ENCODE results near the gene TUBG1. TPM values are rescaled to one million over a fixed set of nuclear protein-coding genes. Genes with fewer than 3 reads are reported as not detected.

TUBG1 gene
- total RNA-seq, 1 experiment from 2014 or later: 114 TPM

DNA sequence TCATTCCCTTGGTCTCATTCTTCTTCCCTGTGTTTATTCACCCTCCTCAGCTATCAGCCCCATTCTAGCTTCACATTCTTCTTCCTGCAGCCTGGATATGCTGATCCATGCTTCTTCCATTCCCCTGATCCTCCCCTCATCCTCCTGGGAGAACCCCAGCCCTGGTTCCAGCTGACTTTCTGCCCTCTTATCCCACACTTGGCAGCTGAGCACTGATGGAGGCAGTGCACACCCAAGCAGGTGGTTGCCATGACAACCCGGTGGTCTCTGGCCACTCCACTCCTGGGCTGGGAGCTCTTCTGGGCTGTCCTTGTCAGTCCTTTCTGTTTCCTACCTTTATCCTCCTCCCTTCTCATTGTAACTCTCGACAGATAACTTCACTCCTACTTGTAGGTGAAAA is 32.9 kb downstream of the TUBG1 start:
- DNase-seq (no peak), ATAC-seq (no peak)
- TF ChIP-seq EZH2 (IDR thresholded peaks at IDR 0.05; ENCODE audit: low read length, unreplicated experiment) (no peak), EZH2phosphoT487 (IDR thresholded peaks at IDR 0.05; ENCODE audit: borderline replicate concordance, low read length) (no peak)
- TF ChIP-seq, protein P1, sequence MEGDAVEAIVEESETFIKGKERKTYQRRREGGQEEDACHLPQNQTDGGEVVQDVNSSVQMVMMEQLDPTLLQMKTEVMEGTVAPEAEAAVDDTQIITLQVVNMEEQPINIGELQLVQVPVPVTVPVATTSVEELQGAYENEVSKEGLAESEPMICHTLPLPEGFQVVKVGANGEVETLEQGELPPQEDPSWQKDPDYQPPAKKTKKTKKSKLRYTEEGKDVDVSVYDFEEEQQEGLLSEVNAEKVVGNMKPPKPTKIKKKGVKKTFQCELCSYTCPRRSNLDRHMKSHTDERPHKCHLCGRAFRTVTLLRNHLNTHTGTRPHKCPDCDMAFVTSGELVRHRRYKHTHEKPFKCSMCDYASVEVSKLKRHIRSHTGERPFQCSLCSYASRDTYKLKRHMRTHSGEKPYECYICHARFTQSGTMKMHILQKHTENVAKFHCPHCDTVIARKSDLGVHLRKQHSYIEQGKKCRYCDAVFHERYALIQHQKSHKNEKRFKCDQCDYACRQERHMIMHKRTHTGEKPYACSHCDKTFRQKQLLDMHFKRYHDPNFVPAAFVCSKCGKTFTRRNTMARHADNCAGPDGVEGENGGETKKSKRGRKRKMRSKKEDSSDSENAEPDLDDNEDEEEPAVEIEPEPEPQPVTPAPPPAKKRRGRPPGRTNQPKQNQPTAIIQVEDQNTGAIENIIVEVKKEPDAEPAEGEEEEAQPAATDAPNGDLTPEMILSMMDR (conservative IDR thresholded peaks at IDR 0.05; ENCODE audit: low read depth, low read length): no peak
- H3K4me2 ChIP-seq (ENCODE audit: low read length): no peak overlapping the region
- no peaks in the 10 kb centered on the region for H3K9me2 ChIP-seq (replicated peaks; ENCODE audit: low read length)
- CTCF ChIA-PET: no interaction called here
- no peaks in the 10 kb centered on the region for H3K9me3 ChIP-seq (ENCODE audit: low read length)
- no peak overlapping the region for H3K27ac ChIP-seq (ENCODE audit: low read length)
- no peaks in the 10 kb centered on the region for H4K20me1 ChIP-seq (ENCODE audit: low read length)
- H3K79me2 ChIP-seq (ENCODE audit: low read length): no peaks in the 10 kb centered on the region
- H2AFZ ChIP-seq (ENCODE audit: low read length): no peak overlapping the region
- H3K27me3 ChIP-seq (ENCODE audit: low read length): no peaks in the 10 kb centered on the region
- H3K36me3 ChIP-seq (ENCODE audit: low read depth, low read length): no peaks in the 10 kb centered on the region
- no peak overlapping the region for H3K4me3 ChIP-seq (ENCODE audit: low read length)
- no peaks in the 10 kb centered on the region for H3K4me1 ChIP-seq (ENCODE audit: insufficient read depth, low read length)
- no TSS peak for BruUV-seq (replicated peaks)
- intact Hi-C loops (cut with micrococcal nuclease): no loop called here
- POLR2A ChIA-PET (ENCODE audit: unreplicated experiment): no interaction called here
- no peak overlapping the region for H3K9ac ChIP-seq (ENCODE audit: low read length)
- no peaks in the 10 kb centered on the region for H3F3A ChIP-seq (ENCODE audit: low read length, unreplicated experiment)

DNA sequence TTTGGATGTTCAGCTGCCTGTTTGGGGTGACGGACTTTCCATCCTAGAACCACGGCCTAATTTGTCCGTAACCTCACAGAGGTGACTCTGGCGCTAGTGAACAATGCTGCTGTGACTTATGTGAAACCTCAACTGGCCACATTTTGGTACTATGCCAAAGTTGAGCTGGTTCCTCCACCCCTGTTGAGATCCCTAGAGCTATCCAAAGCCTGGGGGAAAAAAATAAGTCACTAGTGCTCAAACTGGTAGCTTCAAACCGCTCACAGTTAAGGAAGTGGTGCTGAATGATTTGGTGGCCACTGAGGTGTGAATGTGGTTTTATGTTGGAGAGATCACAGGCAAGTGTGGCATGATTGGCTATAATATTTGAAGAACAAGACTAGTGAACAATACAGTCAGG is 38.3 kb downstream of the TUBG1 start:
- Histone ChIP-seq H3K4me2 (ENCODE audit: low read length) (no peak overlapping the region), H3K27ac (ENCODE audit: low read length) (no peak overlapping the region), H3F3A (ENCODE audit: low read length, unreplicated experiment) (no peaks in the 10 kb centered on the region), H3K27me3 (ENCODE audit: low read length) (no peaks in the 10 kb centered on the region), H3K9me3 (ENCODE audit: low read length) (no peaks in the 10 kb centered on the region), H2AFZ (ENCODE audit: low read length) (no peak overlapping the region), H3K4me3 (ENCODE audit: low read length) (no peak overlapping the region), H3K9ac (ENCODE audit: low read length) (no peak overlapping the region), H3K9me2 (replicated peaks; ENCODE audit: low read length) (no peaks in the 10 kb centered on the region), H3K79me2 (ENCODE audit: low read length) (no peaks in the 10 kb centered on the region), H3K36me3 (ENCODE audit: low read depth, low read length) (no peaks in the 10 kb centered on the region), H3K4me1 (ENCODE audit: insufficient read depth, low read length) (no peaks in the 10 kb centered on the region), H4K20me1 (ENCODE audit: low read length) (no peaks in the 10 kb centered on the region)
- POLR2A ChIA-PET (ENCODE audit: unreplicated experiment): no interaction called here
- ATAC-seq (no peak), DNase-seq (no peak)
- no TSS peak for BruUV-seq (replicated peaks)
- intact Hi-C loops (cut with micrococcal nuclease): no loop called here
- no peak for TF ChIP-seq EZH2 (IDR thresholded peaks at IDR 0.05; ENCODE audit: low read length, unreplicated experiment)
- TF ChIP-seq, protein P1 (conservative IDR thresholded peaks at IDR 0.05; ENCODE audit: low read depth, low read length): no peak
- TF ChIP-seq EZH2phosphoT487 (IDR thresholded peaks at IDR 0.05; ENCODE audit: borderline replicate concordance, low read length): no peak
- CTCF ChIA-PET: no interaction called here

DNA sequence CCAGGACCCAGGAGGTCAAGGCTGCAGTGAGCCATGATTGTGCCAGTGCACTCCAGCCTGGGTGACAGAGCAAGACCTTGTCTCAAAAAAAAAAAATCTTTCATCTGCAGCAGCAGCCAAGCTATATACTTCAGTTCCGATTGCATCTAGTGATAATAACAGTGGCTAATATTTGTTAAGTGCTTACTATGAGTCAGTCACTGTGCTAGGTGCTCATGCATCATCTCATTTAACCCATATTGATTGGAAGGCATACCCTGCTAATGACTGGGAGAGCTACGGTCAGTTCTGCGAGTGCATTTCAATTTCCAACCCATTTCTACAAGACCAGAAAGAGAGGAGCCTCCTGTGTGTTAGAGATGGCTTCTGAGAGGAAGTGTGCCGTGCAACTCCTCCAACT is 41.9 kb downstream of the TUBG1 start:
- Histone ChIP-seq H3K27ac (ENCODE audit: low read length) (no peak overlapping the region), H3K36me3 (ENCODE audit: low read depth, low read length) (no peaks in the 10 kb centered on the region), H3K9ac (ENCODE audit: low read length) (no peak overlapping the region), H2AFZ (ENCODE audit: low read length) (no peak overlapping the region), H4K20me1 (ENCODE audit: low read length) (no peaks in the 10 kb centered on the region), H3K4me1 (ENCODE audit: insufficient read depth, low read length) (0 out of 2 replicates have a peak, but pooled peaks cover 3% of the 10 kb centered on the region), H3K4me2 (ENCODE audit: low read length) (no peak overlapping the region), H3F3A (ENCODE audit: low read length, unreplicated experiment) (no peaks in the 10 kb centered on the region), H3K9me3 (ENCODE audit: low read length) (no peaks in the 10 kb centered on the region), H3K4me3 (ENCODE audit: low read length) (no peak overlapping the region), H3K9me2 (replicated peaks; ENCODE audit: low read length) (no peaks in the 10 kb centered on the region), H3K79me2 (ENCODE audit: low read length) (no peaks in the 10 kb centered on the region), H3K27me3 (ENCODE audit: low read length) (no peaks in the 10 kb centered on the region)
- ChIA-PET CTCF (no interaction called here), POLR2A (ENCODE audit: unreplicated experiment) (no interaction called here)
- no TSS peak for BruUV-seq (replicated peaks)
- intact Hi-C loops (cut with micrococcal nuclease): no loop called here
- TF ChIP-seq EZH2phosphoT487 (IDR thresholded peaks at IDR 0.05; ENCODE audit: borderline replicate concordance, low read length) (no peak), EZH2 (IDR thresholded peaks at IDR 0.05; ENCODE audit: low read length, unreplicated experiment) (no peak)
- TF ChIP-seq, protein P1 (conservative IDR thresholded peaks at IDR 0.05; ENCODE audit: low read depth, low read length): no peak
- DNase-seq (no peak), ATAC-seq (no peak)

Measured in PC-3 (cell line).